AG04449 (cell line): Measurements from ENCODE around the gene DHRS4L2.
"Not testable (repeated sequence)": the region's sequence is repeated elsewhere in the genome, so short reads cannot be mapped to it uniquely, and the experiment has no call there.

ENCODE experiments used
- CTCF ChIA-PET: fragments of 350-600 bp; formaldehyde crosslinking; extraction: SDS; loops from one replicate; lab custom pipeline; 2021; ENCODE audit warnings: antibody characterized with exemption; lab: Yijun Ruan, JAX
- POLR2A ChIA-PET: fragments of 400-600, 350-600 bp; formaldehyde crosslinking; extraction: SDS; loops from one replicate; lab custom pipeline; 2020; ENCODE audit warnings: antibody characterized with exemption, inconsistent platforms; lab: Yijun Ruan, JAX
- DNase-seq: peaks from one replicate; pipeline ENCODE4 v3.0.0-alpha.2; 2010; ENCODE audit warnings: low read depth, low spot score
- H3K4me3 ChIP-seq: 2 replicates; pipeline ENCODE4 v1.5.1; 2011; ENCODE audit warnings: low read depth, mild to moderate bottlenecking, control low read depth, low read length
- CTCF ChIP-seq: IDR thresholded peaks from one replicate; pipeline ENCODE4 v1.5.1; 2011; ENCODE audit warnings: mild to moderate bottlenecking, moderate library complexity, low read length, control low read depth, inconsistent platforms; ENCODE audit not compliant: insufficient read depth; ENCODE audit errors: missing control alignments

DHRS4L2 gene

GRCh38 chr14:24001078-24001477, 12.3 kb downstream of the DHRS4L2 start:
- CTCF ChIA-PET, H3K4me3 ChIP-seq, DNase-seq, POLR2A ChIA-PET: not testable (repeated sequence)

- DNase-seq, CTCF ChIA-PET, POLR2A ChIA-PET, H3K4me3 ChIP-seq: not testable (repeated sequence)
Observed at GRCh38 chr14:24001679-24002078, 12.9 kb downstream of the DHRS4L2 start.

- POLR2A ChIA-PET, DNase-seq, CTCF ChIA-PET: not testable (repeated sequence)
- peak overlapping the region; percentile 43 for H3K4me3 ChIP-seq
Observed at GRCh38 chr14:24006471-24006816, 17.7 kb downstream of the DHRS4L2 start.

GRCh38 chr14:24006817-24007652, 18.3 kb downstream of the DHRS4L2 start:
- H3K4me3 ChIP-seq = peak overlapping the region; percentile 49
- CTCF ChIA-PET, POLR2A ChIA-PET, DNase-seq: not testable (repeated sequence)

- ChIA-PET CTCF (interaction anchor here (1.0 to 2.7 kb wide), 3 partner anchors 35 to 83 kb away, joined by 3 to 12 read pairs (median 3); partner anchors contain the start of gene PCK2), POLR2A (no interaction called here)
- no peak overlapping the region for H3K4me3 ChIP-seq
- DNase-seq = no peak
- TF ChIP-seq CTCF = no peak
Observed at GRCh38 chr14:24011051-24011450, 22.3 kb downstream of the DHRS4L2 start.

GRCh38 chr14:24012726-24013273, 24.1 kb downstream of the DHRS4L2 start:
- CTCF ChIA-PET = interaction anchor here (1.4 to 2.7 kb wide), 3 partner anchors 78 to 96 kb away, joined by 3 to 12 read pairs (median 7); no protein-coding TSS in a partner anchor
- DNase-seq, H3K4me3 ChIP-seq, POLR2A ChIA-PET: not testable (repeated sequence)

GRCh38 chr14:24013654-24014514, 25.2 kb downstream of the DHRS4L2 start:
- no peak overlapping the region for H3K4me3 ChIP-seq
- DNase-seq = no peak
- TF ChIP-seq CTCF = peak; percentile 75
- ChIA-PET POLR2A (no interaction called here), CTCF (interaction anchor here (0.7 to 2.7 kb wide), 13 partner anchors 28 to 148 kb away, joined by 3 to 26 read pairs (median 5); partner anchors contain the start of genes CPNE6 and IRF9)

- CTCF ChIA-PET = interaction anchor here (0.6 to 2.6 kb wide), 3 partner anchors 39 to 77 kb away, joined by 4 to 26 read pairs (median 18); no protein-coding TSS in a partner anchor
- H3K4me3 ChIP-seq, POLR2A ChIA-PET, DNase-seq: not testable (repeated sequence)
Observed at GRCh38 chr14:24015745-24016144, 27.0 kb downstream of the DHRS4L2 start.

GRCh38 chr14:24018978-24019377, 30.2 kb downstream of the DHRS4L2 start:
- CTCF ChIA-PET, H3K4me3 ChIP-seq, DNase-seq, POLR2A ChIA-PET: not testable (repeated sequence)

GRCh38 chr14:24019944-24020343, 31.2 kb downstream of the DHRS4L2 start:
- DNase-seq, POLR2A ChIA-PET, CTCF ChIA-PET, H3K4me3 ChIP-seq: not testable (repeated sequence)

- DNase-seq, H3K4me3 ChIP-seq, CTCF ChIA-PET, POLR2A ChIA-PET: not testable (repeated sequence)
Observed at GRCh38 chr14:24020520-24020919, 31.8 kb downstream of the DHRS4L2 start.

- DNase-seq, H3K4me3 ChIP-seq, POLR2A ChIA-PET, CTCF ChIA-PET: not testable (repeated sequence)
Observed at GRCh38 chr14:24024939-24025418, 36.2 kb downstream of the DHRS4L2 start.

- DNase-seq, H3K4me3 ChIP-seq, CTCF ChIA-PET, POLR2A ChIA-PET: not testable (repeated sequence)
Observed at GRCh38 chr14:24029687-24030086, 41.0 kb downstream of the DHRS4L2 start.
